Activated naive CD4-positive, alpha-beta T cell treated with anti-CD3 and anti-CD28 coated beads, Interleukin-2, amount 50 U/mL, for 72 hours (primary cell): Measurements from ENCODE around the gene MYEOV. TPM values are rescaled to one million over a fixed set of nuclear protein-coding genes. Genes with fewer than 3 reads are reported as not detected.
A peak's percentile ranks its signal among the peaks of the same experiment; 100 is the strongest.

Experiments used
- ATAC-seq, 2 donors: fragments of 150-1000 bp; cut with Tn5 transposase; 2 replicates each; pipeline ENCODE4 v1.10.0; 2021; ENCODE audit warnings: mild to moderate bottlenecking in 2 of 2, moderate library complexity in 2 of 2
- DNase-seq, 2 donors: peaks; one replicate each; pipeline ENCODE4 v3.0.0; 2021 to 2022; ENCODE audit warnings: low spot score in 2 of 2
- H3K27ac Mint-ChIP-seq, 2 donors: one replicate each; pipeline ENCODE4 v1.8.0; 2022; ENCODE audit warnings: mild to moderate bottlenecking in 2 of 2, mixed read lengths in 2 of 2
- H3K36me3 Mint-ChIP-seq, 2 donors: one replicate each; pipeline ENCODE4 v1.8.0; 2022; ENCODE audit warnings: mixed read lengths in 2 of 2
- H3K9me3 Mint-ChIP-seq, 2 donors: one replicate each; pipeline ENCODE4 v1.8.0; 2022; ENCODE audit warnings: mixed read lengths in 2 of 2
- total RNA-seq, 2 donors: library from RNA; stranded (reverse); gene quantifications; one replicate each; pipeline ENCODE4 v1.2.3, GENCODE V29; 2022

The MYEOV gene
- total RNA-seq, 2 donors from 2014 or later: not detected

DNA sequence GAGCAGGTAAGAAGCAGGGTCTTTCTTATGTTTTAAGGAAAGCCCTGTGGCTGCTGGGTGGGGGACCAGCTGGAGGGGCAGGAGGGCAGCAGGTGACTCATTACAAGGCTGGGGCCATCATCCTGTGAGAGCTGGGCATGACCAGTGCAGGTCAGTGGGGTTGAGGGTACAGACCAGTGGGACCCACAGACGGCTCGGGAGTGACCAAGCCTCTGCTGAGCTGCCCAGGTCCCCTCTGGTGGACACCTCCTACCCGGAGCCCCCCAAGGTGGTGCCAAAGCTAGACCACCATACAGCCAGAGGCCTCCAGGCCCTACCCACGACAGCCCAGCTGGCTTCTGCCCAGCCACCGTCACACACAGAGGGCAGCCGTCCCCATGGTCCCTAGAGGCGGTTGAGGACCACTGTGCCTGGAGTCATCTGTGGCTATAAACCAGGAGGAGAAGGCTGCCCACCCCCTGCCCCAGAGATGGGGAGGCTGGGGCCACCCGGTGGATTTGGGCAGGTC, 670 bp downstream of the MYEOV start:
- ATAC-seq: no peak
- no peak for DNase-seq
- no peak overlapping the region for H3K27ac Mint-ChIP-seq
- no peaks in the 10 kb centered on the region for H3K9me3 Mint-ChIP-seq
- no peaks in the 10 kb centered on the region for H3K36me3 Mint-ChIP-seq

DNA sequence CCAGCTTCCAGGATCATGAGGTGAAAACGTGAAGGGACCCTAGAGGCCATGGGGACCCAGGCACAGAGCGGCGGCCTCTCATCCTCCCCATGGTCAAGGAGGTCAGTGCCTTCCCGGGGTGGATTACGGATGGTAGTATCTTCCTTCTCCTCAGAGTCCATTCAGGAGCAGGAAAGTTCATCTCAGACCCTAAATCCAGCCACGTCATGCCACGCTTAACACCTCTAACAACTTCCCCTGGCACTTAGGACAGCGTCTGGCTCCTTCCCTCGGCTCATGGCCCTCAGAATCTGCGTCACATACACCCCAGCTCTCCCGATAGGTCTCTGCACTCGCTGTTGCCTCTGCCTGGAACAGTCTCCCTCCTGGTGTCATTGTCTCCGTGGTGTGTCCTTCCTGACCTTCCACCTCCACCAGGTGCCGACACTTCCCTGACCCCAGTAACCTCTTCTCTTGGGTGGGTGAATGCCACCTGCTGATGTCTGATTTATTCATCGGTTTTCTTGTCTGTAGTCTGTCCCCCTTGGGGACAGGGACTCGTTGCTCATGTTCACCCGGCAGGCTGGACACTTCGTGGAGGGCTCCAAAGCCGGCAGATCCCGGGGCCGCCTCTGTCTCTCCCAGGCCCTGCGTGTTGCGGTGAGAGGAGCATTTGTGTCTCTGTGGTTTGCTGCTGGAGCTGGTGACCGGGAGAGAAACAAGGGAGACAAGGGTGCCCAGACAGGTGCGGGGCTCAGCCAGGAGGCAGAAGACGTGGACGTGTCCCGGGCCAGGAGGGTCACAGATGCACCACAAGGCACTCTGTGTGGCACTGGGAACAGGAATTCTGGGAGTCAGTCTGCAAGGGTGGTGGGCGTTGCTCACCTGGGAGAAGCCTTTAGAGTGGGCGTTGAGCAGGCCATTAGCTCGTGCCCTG, 1.4 kb downstream of the MYEOV start:
- Mint-ChIP-seq H3K36me3 (no peaks in the 10 kb centered on the region), H3K9me3 (no peaks in the 10 kb centered on the region), H3K27ac (no peak overlapping the region)
- DNase-seq (no peak), ATAC-seq (no peak)

DNA sequence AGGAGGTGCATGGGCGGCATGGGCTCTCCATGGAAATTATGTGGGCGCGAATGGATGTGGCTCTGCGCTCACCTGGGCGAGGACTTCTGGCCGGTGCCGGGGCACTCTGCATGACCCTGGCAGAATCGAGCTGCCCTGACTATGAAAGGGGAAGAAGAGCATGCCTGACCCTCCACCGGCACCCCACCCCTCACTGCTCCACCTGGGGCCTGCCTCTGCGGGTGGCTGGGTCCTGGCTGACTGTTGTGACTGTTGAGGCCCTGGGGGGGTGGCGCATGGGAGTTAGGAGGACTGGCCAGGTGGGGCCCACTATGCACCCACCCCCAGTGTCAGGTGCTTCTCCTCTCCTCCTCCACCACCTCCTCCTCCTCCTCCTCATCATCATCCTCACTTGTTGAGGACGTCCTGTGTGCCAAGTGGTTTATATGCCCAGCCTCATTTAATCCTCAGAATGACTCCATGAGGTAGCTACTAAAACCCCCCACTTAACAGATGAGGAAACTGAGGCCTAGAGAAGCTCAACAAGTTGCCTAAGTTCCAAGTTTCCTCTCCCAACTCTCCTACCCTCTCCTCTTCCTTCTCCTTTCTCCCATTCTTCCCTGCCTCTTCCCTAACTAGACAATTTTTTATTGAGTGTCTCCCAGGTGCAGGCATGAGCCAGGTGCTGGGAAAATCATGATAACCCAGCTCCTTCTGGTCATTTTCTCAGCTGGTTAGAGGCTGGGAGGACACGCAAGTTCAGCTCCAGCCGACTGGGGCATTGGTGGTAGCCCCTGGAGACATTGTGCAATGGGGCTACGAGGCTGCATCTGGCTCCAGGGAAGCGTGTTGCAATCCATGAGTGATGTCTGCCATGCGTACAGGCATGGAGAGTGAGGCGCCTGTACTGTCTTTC, 2.3 kb downstream of the MYEOV start:
- DNase-seq (no peak), ATAC-seq (no peak)
- H3K27ac Mint-ChIP-seq: no peak overlapping the region
- no peaks in the 10 kb centered on the region for H3K9me3 Mint-ChIP-seq
- H3K36me3 Mint-ChIP-seq: no peaks in the 10 kb centered on the region

DNA sequence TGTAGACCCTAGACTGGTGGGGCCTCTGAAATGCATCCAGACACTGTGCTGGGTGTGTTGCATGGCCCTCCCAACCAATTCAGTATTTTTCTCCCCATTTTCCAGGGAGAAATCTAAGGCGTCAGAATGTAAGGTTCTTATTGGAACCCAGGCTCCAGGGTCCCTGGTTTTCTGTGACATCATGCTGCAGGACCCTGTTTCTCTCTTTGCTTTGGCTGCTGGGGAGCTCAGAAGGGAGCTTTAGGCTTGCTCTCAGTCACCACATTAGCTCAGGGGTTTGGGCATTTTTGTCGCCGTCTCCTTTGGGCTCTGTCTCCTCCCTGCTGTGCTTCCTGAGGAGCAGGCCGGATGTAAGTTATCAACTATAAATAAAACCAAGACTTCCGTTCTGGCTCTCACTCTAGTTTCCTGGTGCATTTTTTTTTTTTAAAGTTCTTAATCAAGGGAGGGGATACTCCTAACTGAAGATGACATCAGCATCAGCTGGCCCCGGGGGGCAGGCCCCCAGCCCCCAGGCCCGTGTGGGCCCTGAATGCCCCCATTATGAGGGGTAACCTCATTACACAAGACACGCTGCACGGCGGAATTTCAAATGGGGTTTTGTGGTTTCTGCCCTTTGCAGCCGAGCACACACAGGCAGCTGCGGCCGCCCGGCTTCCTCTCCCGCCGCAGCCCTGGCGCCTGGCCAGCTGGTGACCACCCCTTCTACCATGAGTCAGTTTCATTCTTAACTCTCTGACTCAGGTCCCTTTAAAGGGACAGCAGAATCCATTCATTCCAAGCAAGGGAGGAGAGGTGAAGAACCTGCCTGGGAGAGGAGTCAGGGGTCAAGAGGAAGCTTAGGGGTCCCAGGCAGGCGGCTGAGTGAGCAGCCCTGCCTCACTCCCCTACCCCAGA, 3.2 kb downstream of the MYEOV start:
- peak; percentile 86 to 94 for DNase-seq
- peak; percentile 79 to 81 for ATAC-seq
- Mint-ChIP-seq H3K27ac (peak overlapping the region; percentile 15 to 88), H3K9me3 (no peaks in the 10 kb centered on the region), H3K36me3 (no peaks in the 10 kb centered on the region)

DNA sequence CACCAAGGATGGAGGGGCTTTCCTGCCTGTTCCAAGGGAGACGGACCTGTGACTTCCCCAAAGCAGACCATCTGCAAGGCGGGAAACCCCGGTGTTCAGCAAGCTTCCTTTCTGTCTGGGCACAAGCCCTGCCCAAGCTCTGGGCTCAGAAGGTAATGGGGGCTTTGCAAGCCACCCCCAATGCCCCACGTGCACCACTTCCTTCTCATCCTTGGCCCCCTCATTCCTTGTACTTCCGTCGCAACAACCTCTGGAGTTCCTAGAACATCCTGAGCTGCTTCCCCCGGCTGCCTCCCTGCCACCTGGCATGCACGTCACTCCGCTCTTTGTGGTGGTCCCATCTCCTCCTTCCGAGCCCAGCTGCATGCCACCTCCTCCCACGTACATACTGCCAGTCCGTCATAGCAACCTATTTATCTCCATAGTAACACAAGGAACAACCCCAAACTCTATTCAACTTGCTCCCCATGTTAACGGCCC, 3.9 kb downstream of the MYEOV start:
- no peaks in the 10 kb centered on the region for H3K36me3 Mint-ChIP-seq
- H3K27ac Mint-ChIP-seq: peak overlapping the region; percentile 15 to 88
- ATAC-seq (peak; percentile 1 to 35), DNase-seq (no peak)
- H3K9me3 Mint-ChIP-seq: no peaks in the 10 kb centered on the region

DNA sequence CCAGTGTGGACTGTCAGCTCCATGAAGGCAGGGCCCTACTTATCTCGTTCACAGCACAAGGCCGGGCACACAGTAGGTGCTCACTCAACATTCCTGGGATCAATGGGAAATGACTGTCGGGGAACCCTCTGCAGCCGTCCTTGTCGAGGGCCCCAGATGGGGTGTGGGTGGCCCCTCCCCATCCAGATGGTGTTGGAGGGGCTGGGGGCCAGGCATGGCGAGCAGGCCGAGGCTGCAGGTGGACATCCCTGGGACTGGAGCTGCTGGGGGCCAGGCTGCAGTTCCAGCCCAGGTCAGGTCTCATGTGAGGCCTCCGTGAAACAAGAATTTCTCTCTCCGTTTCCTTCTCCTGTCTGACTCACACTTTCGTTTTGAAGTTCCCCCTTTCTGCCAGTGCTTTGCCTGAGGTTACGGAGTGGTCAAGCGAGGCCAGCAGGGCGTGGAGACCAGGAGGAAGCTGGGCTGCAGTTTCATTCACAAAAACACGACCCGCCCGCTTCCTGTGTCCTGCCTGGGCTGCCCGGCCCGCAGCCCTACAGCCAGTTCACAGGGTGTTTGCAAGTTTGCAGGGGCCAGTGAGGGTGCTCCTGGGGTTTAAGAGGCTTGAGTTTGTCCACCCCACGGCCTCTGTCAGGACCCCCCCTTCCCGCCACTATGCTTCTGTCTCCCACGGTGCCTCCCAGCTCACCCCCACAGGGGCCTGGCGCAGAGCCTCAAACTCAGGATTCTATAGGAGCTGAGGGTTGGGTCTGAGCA, 4.5 kb downstream of the MYEOV start:
- DNase-seq: no peak
- H3K27ac Mint-ChIP-seq: peak overlapping the region; percentile 44 to 88
- peak; percentile 41 to 42 for ATAC-seq
- H3K9me3 Mint-ChIP-seq: no peaks in the 10 kb centered on the region
- H3K36me3 Mint-ChIP-seq: no peaks in the 10 kb centered on the region

DNA sequence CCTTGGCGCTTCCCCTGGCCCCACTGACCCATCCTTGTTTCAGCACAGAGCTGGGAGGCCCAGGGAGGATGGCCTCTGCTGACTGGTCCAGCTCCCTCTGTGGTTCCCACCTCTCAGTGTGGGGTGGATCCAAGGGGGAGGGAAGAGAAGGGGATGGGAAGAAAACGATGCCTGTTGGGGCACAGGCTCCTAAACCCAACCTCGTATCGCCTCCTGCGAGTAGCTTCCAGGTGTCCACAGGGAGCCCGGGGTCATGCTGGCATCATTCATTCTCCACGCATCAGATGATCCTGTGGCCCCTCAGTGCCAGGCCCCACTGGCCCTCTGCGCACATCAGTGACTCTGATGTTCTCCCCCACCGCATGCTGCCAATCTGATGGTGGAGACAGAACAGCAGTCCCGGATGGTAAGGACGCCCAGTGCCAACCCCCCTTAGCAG, 5.1 kb downstream of the MYEOV start:
- no peak for ATAC-seq
- DNase-seq: no peak
- Mint-ChIP-seq H3K9me3 (no peaks in the 10 kb centered on the region), H3K27ac (peak overlapping the region in 1 of 2 donors; percentile 36), H3K36me3 (no peaks in the 10 kb centered on the region)

DNA sequence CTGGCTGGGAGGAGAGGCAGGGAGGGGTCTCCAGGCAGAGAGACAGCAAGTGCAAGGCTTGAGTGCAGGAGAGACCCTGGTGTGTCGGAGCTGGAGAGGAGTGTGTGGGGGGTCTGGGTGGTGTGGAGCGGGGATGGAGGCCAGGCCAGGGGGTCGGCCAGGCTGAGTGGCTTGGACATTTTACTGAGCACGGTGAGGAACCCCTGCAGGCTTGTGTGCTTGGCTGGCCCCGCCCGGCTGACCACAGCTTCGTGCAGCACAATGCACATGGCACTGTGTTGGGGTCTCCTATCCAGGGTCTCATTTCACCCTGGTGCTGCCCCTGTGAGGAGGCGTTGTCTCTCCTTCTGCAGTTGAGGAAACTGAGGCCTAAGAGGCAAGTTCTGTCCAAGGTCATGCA, 5.6 kb downstream of the MYEOV start:
- Mint-ChIP-seq H3K9me3 (no peaks in the 10 kb centered on the region), H3K36me3 (no peaks in the 10 kb centered on the region), H3K27ac (no peak overlapping the region)
- DNase-seq: no peak
- no peak for ATAC-seq

DNA sequence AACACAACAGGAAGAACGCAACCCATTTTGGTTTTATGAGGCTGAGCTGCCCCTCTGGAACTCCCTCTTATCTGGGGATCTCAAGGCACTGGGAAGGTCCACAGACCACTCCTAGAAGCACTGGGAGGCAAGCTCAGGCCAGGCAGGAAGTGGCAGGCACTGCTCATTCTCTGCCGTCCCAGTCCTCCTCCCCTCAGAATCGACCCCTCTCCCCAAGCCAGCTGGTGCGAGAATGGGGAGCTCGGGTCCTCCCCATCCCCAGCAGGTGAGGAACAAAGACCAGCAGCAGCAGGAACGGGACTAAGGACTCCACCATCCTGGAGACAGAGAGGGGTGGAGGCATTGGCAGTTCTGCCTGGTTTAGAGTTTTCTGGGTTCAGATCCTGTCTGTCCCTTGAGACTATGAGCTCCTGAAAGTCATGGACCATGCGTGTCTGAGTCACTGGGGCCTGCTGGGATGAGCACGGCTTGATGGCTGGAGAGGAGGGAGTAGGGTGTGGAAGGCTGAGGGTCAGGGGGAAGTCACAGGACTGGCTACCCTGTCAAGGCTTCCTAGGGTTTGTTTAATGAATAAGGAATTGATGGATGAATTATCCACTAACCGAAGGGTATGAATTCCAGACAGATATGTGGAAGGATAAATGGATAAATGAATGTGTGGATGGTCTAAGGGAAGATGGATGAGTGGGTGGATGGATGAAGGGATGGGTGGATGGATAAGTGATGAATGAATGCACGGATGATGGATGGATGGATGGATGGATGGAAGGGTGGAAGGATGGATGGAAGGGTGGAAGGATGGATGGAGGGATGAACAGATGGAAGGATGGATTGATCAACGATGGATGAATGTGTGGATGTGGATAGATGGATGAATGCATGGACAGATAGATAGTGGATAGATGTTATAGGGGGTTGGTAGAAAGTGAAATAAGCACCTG, 6.4 kb downstream of the MYEOV start:
- H3K27ac Mint-ChIP-seq: no peak overlapping the region
- H3K36me3 Mint-ChIP-seq: no peaks in the 10 kb centered on the region
- ATAC-seq: no peak
- no peak for DNase-seq
- no peaks in the 10 kb centered on the region for H3K9me3 Mint-ChIP-seq

DNA sequence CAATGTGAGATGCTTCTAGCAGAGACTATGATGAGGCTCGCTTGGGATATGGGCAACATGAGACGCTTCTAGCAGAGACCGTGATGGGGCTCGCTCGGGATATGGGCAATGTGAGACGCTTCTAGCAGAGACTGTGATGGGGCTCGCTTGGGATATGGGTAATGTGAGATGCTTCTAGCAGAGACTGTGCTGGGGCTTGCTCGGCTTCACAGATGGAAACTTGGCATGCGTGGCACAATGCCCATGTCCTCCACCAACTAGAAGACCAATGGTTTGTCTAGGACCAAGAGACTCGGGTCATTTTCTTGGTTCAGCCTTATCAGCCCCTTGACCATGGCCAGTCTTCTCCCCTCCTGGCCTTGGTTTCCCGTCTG, 7.1 kb downstream of the MYEOV start:
- no peak overlapping the region for H3K27ac Mint-ChIP-seq

DNA sequence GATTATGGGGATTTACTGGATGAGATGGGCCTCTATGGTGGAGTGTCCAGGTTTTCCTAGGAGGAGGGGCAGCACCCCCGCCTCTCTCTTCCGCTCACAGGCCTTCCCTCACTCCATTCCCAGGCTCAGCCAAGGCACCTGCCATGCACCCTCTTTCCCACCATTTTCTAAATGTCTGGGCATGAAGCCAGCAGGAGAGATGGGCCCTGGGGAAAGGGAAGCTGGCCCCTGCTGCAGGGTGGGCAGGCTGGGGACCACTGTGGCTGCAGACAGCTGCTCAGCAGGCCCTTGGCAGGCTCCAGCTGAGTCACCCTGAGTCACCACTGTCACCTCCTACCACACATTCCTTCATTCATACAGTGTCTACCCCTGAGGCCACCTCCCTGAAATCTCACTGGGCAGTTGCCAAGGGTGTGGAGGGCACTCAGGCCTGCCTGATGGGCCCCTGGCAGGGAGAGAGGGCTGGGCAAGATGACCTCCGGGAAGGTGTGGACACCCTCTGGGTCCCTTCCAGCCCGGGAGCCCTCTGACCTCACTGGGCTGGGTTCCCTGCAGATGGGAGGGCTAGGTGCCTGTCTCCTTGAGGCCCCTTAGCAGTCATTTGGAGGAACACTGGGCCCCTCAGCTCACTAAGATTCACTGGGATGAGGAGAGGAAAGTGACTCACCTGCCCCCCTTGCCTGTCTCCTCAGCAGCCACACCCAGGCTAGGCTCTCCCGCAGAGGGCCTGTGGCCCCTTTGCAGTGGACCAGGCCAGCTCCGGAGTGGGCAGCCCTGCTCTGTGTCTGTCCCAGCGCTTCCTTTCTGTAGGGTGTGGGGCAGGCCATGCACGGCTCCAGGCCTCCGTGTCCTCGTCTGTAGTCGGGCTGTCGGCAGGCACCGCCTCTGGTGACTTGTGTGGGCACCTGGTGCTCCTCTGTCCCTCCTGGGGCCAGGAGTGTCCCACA, 7.8 kb downstream of the MYEOV start:
- ATAC-seq: peak; percentile 11 to 38
- DNase-seq: no peak
- Mint-ChIP-seq H3K36me3 (no peaks in the 10 kb centered on the region), H3K9me3 (no peaks in the 10 kb centered on the region), H3K27ac (no peak overlapping the region)

More for the DNA sequence above, 7.1 kb downstream of the MYEOV start:
- Mint-ChIP-seq H3K9me3 (no peaks in the 10 kb centered on the region), H3K36me3 (no peaks in the 10 kb centered on the region)
- DNase-seq (no peak), ATAC-seq (no peak)

DNA sequence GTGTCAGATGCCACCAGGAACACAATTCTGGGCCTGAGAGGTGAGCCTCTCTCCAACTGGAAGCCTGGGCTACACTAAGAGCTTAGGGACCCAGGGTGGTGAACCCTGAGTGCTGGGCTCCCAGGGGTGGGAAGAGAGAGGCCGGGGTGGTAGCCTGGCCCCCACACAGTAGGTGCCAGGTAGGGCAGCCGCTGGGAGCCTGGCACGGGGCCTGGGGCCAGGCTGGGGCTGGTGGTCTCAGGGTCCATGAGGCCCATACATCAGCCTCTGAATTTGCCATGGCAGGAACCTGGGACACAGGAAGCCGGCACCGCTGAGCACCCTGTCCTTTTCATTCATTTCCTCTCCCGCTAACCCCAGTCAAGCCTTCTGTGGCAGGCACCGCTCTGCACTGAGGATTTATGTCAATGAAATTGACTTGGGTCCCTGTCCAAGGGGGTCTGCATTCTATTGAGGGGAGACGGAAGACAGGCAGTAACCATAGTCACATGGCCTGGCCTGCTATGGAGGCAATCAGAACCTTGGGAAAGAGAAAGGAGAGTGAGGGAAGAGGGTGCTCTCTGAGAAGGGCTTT, 8.6 kb downstream of the MYEOV start:
- H3K9me3 Mint-ChIP-seq: no peaks in the 10 kb centered on the region
- H3K36me3 Mint-ChIP-seq: no peaks in the 10 kb centered on the region
- DNase-seq (no peak), ATAC-seq (no peak)
- H3K27ac Mint-ChIP-seq: no peak overlapping the region

DNA sequence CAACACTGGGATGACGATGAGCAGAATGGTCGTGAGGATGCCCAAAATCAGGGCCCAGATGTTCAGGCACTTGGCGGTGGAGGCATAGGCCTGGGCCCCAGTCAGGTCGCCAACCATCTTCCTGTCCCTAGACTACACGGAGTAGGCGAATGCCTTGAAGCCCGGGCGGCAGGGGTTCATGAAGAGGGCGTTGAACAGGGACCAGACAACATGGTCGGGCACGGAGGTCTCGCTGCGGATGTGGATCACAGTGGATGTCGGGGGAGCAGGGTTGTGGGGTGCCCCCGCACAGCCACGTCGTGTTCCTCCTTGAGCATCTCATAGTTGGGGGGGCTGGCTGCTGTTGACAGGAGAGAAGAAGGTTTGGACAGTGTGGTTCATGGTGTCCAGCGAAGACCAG, 9.5 kb downstream of the MYEOV start:
- Mint-ChIP-seq H3K27ac (no peak overlapping the region), H3K9me3 (no peaks in the 10 kb centered on the region), H3K36me3 (no peaks in the 10 kb centered on the region)
- DNase-seq (no peak), ATAC-seq (no peak)
